Medulla oblongata (tissue), 1 donor: ENCODE data around the gene WSB2.
"Not testable (repeated sequence)": the region's sequence is repeated elsewhere in the genome, so short reads cannot be mapped to it uniquely, and the experiment has no call there.

Experiments
- DNase-seq: peaks from one replicate; pipeline ENCODE4 v3.0.0-alpha.2; 2015; ENCODE audit errors: extremely low spot score

The WSB2 gene

GRCh38 chr12:118035190-118036041 is 25.6 kb downstream of the WSB2 start:
- peak; percentile 53 for DNase-seq

DNA sequence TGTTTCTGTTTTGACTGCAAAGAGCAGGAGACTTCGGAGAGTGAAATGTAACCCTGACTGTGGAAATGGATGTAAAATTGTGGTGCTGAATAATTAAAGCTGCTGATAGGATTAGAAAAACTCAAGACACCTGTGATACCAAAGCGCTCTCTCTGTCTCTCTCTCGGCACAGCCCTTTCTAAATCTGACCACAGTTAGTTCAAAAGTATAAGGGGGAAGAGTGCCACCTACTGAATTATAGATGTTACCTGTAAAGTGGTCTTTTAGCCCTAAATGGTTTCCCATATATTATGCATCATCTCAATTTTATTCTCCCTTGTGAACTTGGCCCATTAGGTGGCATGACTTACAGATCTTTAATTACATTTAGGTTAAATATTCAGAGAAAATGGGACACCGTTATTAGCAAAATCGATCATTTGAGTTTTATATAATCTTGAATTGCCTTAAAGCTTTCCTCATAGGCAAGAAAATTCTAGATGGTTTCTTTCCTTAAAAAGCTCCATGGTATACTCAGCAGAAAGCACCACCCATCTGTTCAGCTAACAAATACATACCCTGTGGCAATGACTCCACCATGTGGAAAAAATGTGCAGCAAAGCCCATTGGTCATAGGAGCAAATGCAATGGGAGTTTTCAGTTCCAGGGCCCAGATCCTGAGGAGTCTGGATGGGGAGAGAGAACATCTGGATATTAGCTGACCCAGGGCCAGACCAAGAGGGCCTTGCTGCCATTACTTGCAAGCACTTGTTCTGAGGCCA is 26.4 kb downstream of the WSB2 start:
- peak; percentile 42 for DNase-seq

GRCh38 chr12:118033902-118034301 is 27.1 kb downstream of the WSB2 start:
- no peak for DNase-seq

DNA sequence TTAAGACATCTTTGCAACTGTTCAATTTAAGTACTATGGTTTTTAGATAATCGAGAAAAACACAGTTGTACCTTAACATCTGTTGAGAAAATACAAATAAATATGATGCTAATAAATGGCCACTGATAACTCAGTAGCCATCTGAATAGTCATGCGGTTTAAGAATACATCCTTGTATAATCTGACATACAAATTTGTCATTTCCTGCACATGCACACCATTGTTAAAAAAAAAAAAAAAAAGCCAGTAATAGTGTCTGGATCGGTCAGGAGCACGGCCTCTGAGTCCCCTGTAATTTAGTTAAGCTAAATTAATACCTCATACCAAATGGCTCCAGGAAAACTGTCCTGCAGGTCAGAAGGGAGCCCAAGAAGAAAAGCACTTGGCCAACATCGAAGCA is 27.7 kb downstream of the WSB2 start:
- no peak for DNase-seq

DNA sequence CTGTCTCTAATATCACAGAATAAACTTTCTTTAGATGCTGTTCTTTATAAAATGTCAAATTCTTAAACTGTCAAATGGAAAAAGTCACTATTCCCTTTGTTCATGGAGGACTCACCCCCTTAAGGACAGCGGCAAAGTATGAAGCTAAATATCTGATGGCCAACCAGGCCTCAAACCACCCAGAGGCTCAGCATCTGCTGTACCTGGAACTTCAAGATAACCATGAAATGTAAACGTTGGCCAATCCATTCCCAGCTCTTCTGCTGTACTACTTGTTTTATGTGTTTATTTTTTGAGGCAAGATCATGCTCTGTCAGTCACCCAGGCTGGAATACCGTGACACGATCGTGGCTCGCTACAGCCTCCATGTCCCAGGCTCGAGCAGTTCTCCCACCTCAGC is 28.8 kb downstream of the WSB2 start:
- DNase-seq: no peak

GRCh38 chr12:118029166-118029565 is 31.8 kb downstream of the WSB2 start:
- DNase-seq: no peak

DNA sequence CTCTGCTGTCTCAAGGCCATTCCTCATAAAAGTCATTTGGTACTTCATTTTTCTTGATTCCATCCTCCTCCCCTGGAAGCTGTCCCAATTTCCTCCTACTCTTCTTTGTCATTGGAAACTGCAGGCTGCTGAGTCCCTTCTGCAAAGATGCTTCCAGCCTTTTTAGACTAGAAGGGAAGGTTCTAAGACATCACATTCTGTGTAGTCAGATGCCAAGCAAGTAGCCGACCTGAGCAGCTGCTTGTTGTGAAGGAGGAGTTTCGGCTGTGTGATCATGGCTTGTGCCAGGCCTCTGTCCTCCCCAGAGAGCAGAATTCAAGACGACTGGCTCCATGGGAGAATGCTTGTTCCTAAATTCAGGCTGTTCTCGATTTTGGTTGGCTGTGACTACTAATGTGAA is 35.8 kb downstream of the WSB2 start:
- DNase-seq: peak; percentile 43

- DNase-seq: peak; percentile 71
These were observed 37.6 kb downstream of the WSB2 start for GRCh38 chr12:118023301-118023860.

DNA sequence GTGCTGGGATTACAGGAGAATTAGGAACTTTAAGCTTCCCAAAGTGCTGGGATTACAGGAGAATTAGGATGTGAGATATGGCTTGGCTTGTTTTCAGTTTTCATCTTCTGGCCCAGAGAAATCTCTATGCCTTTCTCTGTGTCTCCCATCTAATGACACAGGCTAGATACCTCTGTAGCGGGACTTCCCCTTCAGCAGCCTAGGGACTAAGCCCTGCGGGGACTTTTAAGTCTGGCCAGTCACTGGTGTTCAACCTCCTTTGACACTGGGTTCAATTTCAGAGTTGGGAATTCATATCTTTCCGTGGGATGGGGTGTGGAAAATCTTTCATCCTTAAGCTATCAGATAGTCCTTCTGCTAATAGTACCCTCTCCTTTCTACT is 38.3 kb downstream of the WSB2 start:
- DNase-seq: no peak

DNA sequence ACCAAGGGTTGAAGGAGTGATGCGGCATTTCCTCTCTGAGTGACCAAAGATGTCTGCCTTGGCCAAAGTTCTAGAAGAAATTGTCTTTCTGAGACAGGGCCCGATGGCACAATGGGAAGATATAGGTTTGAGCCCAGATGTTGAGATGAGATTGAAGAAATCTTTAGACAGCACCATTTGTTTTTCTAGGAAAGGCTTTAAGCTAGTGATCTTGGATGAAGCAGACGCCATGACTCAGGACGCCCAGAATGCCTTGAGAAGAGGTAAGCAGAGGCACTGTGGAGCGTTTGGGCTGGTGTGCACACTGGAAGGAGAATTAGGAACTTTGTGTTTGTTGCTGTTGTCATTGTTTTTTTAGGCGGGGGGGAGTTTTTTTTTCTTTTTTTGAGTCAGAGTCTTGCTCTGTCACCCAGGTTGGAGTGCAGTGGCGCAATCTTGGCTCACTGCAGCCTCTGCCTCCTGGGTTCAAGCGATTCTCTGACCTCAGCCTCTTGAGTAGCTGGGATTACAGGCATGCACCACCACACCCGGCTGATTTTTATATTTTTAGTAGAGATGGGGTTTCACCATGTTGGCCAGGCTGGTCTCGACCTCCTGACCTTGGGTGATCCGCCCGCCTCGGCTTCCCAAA is 38.8 kb downstream of the WSB2 start:
- DNase-seq: not testable (repeated sequence)

- DNase-seq: no peak
These were observed 40.9 kb downstream of the WSB2 start for GRCh38 chr12:118020036-118020435.

GRCh38 chr12:118017926-118018325 is 43.1 kb downstream of the WSB2 start:
- no peak for DNase-seq

DNA sequence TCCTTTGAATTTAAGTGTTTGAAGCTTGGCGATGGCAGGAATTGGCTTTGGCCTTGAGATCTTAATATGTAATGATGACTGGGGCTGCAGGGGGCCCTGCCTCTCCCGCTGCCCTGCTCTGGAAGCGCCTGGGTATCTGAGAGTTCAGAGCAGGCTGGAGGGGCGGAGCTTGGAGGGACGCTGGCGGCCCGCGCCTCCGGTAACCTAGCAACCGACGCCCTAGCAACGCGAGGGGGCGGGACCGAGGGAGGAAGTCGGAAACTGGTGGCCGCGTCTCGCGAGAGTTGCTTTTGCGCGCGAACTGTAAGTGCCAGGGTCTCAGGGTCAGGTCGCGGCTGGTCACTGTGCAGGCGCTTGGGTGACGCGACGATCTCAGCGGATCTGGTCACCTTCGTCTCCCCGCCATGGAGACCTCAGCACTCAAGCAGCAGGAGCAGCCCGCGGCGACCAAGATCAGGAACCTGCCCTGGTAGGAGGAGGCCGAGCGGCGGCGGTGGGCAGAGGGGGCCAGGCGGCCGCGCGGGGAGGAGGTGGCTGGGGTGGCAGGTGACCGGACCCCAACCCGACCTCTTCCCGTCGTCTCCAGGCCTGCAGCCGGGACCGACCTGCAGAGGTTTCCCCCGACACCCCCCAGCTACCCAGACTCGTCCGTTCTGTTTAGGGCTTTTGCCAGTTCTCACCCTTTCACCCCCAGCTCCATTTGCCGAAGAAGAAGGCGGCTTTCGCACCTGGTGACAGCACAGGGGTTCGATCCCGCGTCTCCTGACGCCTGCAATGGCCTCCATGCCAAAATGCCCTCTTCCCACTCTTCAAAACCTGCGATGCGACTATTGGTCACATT is 44.3 kb downstream of the WSB2 start, which contains the start of gene RFC5:
Gene RFC5, plus strand, starts transcription at position 280 of the 841 bp plus-strand sequence. Its CDS starts 125 bp downstream, at position 405.
- DNase-seq: peak; percentile 99

- no peak for DNase-seq
These were observed 45.0 kb downstream of the WSB2 start for GRCh38 chr12:118015944-118016343.

GRCh38 chr12:118015306-118015705 is 45.7 kb downstream of the WSB2 start:
- DNase-seq: no peak

DNA sequence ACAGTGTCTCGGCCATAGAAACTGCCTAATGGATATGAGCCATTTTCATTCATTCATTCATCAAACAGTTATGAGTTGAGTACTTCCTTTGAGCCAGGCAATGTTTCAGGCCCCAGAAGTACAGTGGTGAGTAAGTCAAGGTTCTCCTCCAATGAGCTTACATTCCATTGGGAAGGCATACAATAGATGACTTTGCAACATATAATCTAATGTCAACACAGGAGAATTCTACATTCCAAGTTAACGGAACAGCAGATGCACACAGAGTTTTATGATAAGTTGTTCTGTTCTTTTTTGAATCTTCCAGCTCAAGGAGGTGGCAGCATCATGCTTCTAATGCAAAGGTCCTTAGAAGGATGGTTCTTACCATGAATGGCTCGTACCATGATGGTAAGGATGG is 47.7 kb downstream of the WSB2 start:
- no peak for DNase-seq

GRCh38 chr12:118011961-118012360 is 49.0 kb downstream of the WSB2 start:
- no peak for DNase-seq

- no peak for DNase-seq
These were observed 49.6 kb downstream of the WSB2 start for GRCh38 chr12:118011377-118011776.

- no peak for DNase-seq
These were observed 50.1 kb downstream of the WSB2 start for GRCh38 chr12:118010903-118011302.

DNA sequence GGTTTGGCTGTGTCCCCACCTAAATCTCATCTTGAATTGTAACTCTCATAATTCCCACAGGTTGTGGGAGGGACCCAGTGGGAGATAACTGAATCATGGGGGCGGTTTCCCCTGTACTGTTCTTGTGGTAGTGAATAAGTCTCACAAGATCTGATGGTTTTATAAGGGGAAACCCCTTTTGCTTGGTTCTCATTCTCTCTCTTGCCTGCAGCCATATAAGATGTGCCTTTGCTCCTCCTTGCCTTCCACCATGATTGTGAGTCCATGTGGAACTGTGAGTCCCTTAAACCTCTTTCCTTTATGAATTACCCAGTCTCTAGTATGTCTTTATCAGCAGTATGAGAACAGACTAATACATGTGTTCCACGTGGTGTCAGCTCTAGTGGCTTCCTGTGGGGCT is 61.2 kb downstream of the WSB2 start:
- not testable (repeated sequence) for DNase-seq

DNA sequence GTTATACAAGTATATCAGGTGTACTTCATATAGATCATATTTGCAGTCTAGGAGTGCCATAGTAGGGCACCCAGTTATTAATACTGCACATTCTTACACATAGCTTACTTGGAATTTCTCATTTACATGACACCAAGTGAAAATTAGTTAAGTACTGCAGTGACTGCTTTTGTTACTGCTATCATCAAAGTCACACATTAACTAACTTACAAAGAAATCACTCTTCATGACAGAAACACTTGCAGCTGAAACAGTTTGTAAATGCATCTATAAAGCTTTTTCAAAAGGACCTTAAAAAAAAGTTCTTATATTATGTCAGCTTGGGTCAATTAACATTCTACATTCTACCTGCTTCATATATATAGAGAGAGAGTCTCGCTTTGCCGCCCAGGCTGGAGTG is 62.3 kb downstream of the WSB2 start:
- no peak for DNase-seq
